A673 (cell line): ENCODE measurements around the gene ADAMTS19. TPM values are rescaled to one million over a fixed set of nuclear protein-coding genes. Genes with fewer than 3 reads are reported as not detected.

Experiments
- BruUV-seq: library from RNA; stranded (reverse); fragments of 400-500 nt; replicated peaks from 2 replicates; lab custom pipeline; 2021; lab: Mats Ljungman, UMichigan
- CTCF ChIA-PET: fragments of 300-600 bp; sonication (Branson Sonifier 250); formaldehyde crosslinking; loops from one replicate; lab custom pipeline; 2022; ENCODE audit warnings: antibody characterized with exemption; lab: Charles Lee
- POLR2A ChIA-PET: fragments of 300-600 bp; sonication (Branson Sonifier 250); formaldehyde crosslinking; loops from one replicate; lab custom pipeline; 2022; ENCODE audit warnings: antibody characterized with exemption; ENCODE audit not compliant: low non-redundant PET; lab: Charles Lee
- DNase-seq: peaks from one replicate; pipeline ENCODE4 v3.0.0-alpha.2; 2015; ENCODE audit warnings: low spot score
- H3K27ac ChIP-seq: fragments of 200-600 bp; sonication (generic); 2 replicates; pipeline ENCODE4 v1.5.1; 2016; ENCODE audit warnings: mixed run types, low read depth, mild to moderate bottlenecking, mixed read lengths, antibody characterized with exemption, low read length; ENCODE audit not compliant: poor library complexity, severe bottlenecking
- H3K27me3 ChIP-seq: fragments of 200-600 bp; sonication (generic); replicated peaks from 2 replicates; pipeline ENCODE4 v1.6.1; 2017; ENCODE audit warnings: mixed run types, low read depth, mild to moderate bottlenecking, mixed read lengths, antibody characterized with exemption, low read length; ENCODE audit not compliant: insufficient read depth, poor library complexity
- H3K36me3 ChIP-seq: fragments of 200-600 bp; sonication (generic); 2 replicates; pipeline ENCODE4 v1.6.1; 2016; ENCODE audit warnings: mixed run types, mild to moderate bottlenecking, mixed read lengths, antibody characterized with exemption, low read length; ENCODE audit not compliant: insufficient read depth, poor library complexity, severe bottlenecking
- H3K4me1 ChIP-seq: fragments of 200-600 bp; sonication (generic); 2 replicates; pipeline ENCODE4 v1.6.1; 2017; ENCODE audit warnings: mixed run types, mild to moderate bottlenecking, mixed read lengths, antibody characterized with exemption, low read length; ENCODE audit not compliant: insufficient read depth, poor library complexity, severe bottlenecking
- H3K4me3 ChIP-seq: fragments of 200-600 bp; sonication (generic); 2 replicates; pipeline ENCODE4 v1.5.1; 2016; ENCODE audit warnings: low read depth, mixed run types, mild to moderate bottlenecking, mixed read lengths, low read length; ENCODE audit not compliant: poor library complexity, severe bottlenecking
- H3K9me3 ChIP-seq: fragments of 200-600 bp; sonication (generic); 2 replicates; pipeline ENCODE4 v1.6.1; 2016; ENCODE audit warnings: mixed run types, low read depth, mild to moderate bottlenecking, mixed read lengths, antibody characterized with exemption, low read length; ENCODE audit not compliant: poor library complexity, severe bottlenecking
- CTCF ChIP-seq: fragments of 300-800, 200-600 bp; sonication (generic); conservative IDR thresholded peaks from 2 replicates; pipeline ENCODE4 v1.5.1; 2017; ENCODE audit warnings: low read depth, mild to moderate bottlenecking, antibody characterized with exemption, low read length, moderate library complexity, mixed read lengths
- EZH2 ChIP-seq: fragments of 200-600 bp; sonication (generic); IDR thresholded peaks from 2 replicates; pipeline ENCODE4 v1.6.1; 2017; ENCODE audit warnings: borderline replicate concordance, low read depth, mild to moderate bottlenecking, mixed read lengths, antibody characterized with exemption, low read length; ENCODE audit not compliant: poor library complexity, severe bottlenecking
- intact Hi-C: fragments of 100-400 bp; cut with micrococcal nuclease; formaldehyde crosslinking; loops from one replicate; pipeline ENCODE4 v1.10.0; 2022; ENCODE audit not compliant: unreplicated experiment
- total RNA-seq: library from RNA; stranded (reverse); gene quantifications from 2 replicates; pipeline ENCODE4 v1.2.3, GENCODE V29; 2021

ADAMTS19 gene
- total RNA-seq, 1 experiment from 2014 or later = not detected

- DNase-seq = no peak
- POLR2A ChIA-PET = no interaction called here
- H3K27me3 ChIP-seq = peaks cover 27% of the 10 kb centered on the region
- no peaks in the 10 kb centered on the region for H3K36me3 ChIP-seq
- intact Hi-C loops = no loop called here
- no peaks in the 10 kb centered on the region for H3K4me1 ChIP-seq
- TF ChIP-seq EZH2 (no peak), CTCF (no peak)
- no peaks in the 10 kb centered on the region for H3K9me3 ChIP-seq
- no peak overlapping the region for H3K27ac ChIP-seq
- no TSS peak for BruUV-seq
- CTCF ChIA-PET = no interaction called here
- no peak overlapping the region for H3K4me3 ChIP-seq
These were observed 47.4 kb upstream of the ADAMTS19 start for GRCh38 chr5:129412721-129413120.

GRCh38 chr5:129413570-129413969 lies 46.5 kb upstream of the ADAMTS19 start:
- no TSS peak for BruUV-seq
- no peak for DNase-seq
- Histone ChIP-seq H3K4me1 (no peaks in the 10 kb centered on the region), H3K4me3 (no peak overlapping the region), H3K9me3 (no peaks in the 10 kb centered on the region), H3K27ac (no peak overlapping the region), H3K27me3 (peaks cover 27% of the 10 kb centered on the region), H3K36me3 (no peaks in the 10 kb centered on the region)
- ChIA-PET POLR2A (no interaction called here), CTCF (no interaction called here)
- intact Hi-C loops = no loop called here
- no peak for TF ChIP-seq EZH2
- TF ChIP-seq CTCF = no peak

- Histone ChIP-seq H3K27ac (no peak overlapping the region), H3K36me3 (no peaks in the 10 kb centered on the region), H3K9me3 (no peaks in the 10 kb centered on the region), H3K4me1 (no peaks in the 10 kb centered on the region), H3K4me3 (no peak overlapping the region), H3K27me3 (no peaks in the 10 kb centered on the region)
- CTCF ChIA-PET = no interaction called here
- DNase-seq = no peak
- no TSS peak for BruUV-seq
- TF ChIP-seq EZH2 (no peak), CTCF (no peak)
- POLR2A ChIA-PET = no interaction called here
- intact Hi-C loops = no loop called here
These were observed 40.8 kb upstream of the ADAMTS19 start for GRCh38 chr5:129419292-129419691.
